Kidney (tissue), 14 donors: ENCODE data around the gene MSRB3. TPM values are rescaled to one million over a fixed set of nuclear protein-coding genes. Genes with fewer than 3 reads are reported as not detected.

Experiments
- DNase-seq, 5 donors: peaks; one replicate each; pipeline ENCODE4 v3.0.0-alpha.2; 2013 to 2020
- FAIRE-seq: peaks from 2 replicates; lab custom pipeline; 2012; peaks lifted over from hg19 to GRCh38; lab: Jason Lieb, UNC
- H3K27ac ChIP-seq, 2 donors: one replicate each; pipeline ENCODE4 v1.7.0; 2013; ENCODE audit warnings: low read depth in 2 of 2, low read length in 2 of 2, inconsistent platforms in 1 of 2
- H3K27me3 ChIP-seq: one replicate; pipeline ENCODE4 v1.7.1; 2013; ENCODE audit warnings: low read length, inconsistent platforms; ENCODE audit not compliant: control insufficient read depth, insufficient read depth
- H3K36me3 ChIP-seq, 3 donors: one replicate each; pipeline versions ENCODE4 v1.7.0 to v1.7.1; 2013; ENCODE audit warnings: low read length in 3 of 3, control low read depth in 1 of 3, inconsistent platforms in 1 of 3; ENCODE audit not compliant: insufficient read depth in 3 of 3, control insufficient read depth in 2 of 3
- H3K4me1 ChIP-seq, 3 donors: one replicate each; pipeline versions ENCODE4 v1.7.0 to v1.7.1; 2013; ENCODE audit warnings: low read length in 3 of 3, inconsistent platforms in 1 of 3, low read depth in 1 of 3; ENCODE audit not compliant: control insufficient read depth in 2 of 3, insufficient read depth in 2 of 3
- H3K4me3 ChIP-seq, 3 donors: one replicate each; pipeline versions ENCODE4 v1.7.0 to v1.8.1; 2013; ENCODE audit warnings: low read length in 3 of 3, control low read depth in 1 of 3, inconsistent platforms in 1 of 3
- H3K9ac ChIP-seq, 3 donors: one replicate each; pipeline versions ENCODE4 v1.7.0 to v1.7.1; 2013; ENCODE audit warnings: low read length in 3 of 3, control low read depth in 1 of 3, inconsistent platforms in 1 of 3
- H3K9me3 ChIP-seq, 3 donors: one replicate each; pipeline versions ENCODE4 v1.7.0 to v1.7.1; 2013; ENCODE audit warnings: low read length in 3 of 3, control low read depth in 1 of 3, inconsistent platforms in 1 of 3; ENCODE audit not compliant: control insufficient read depth in 2 of 3, insufficient read depth in 1 of 3
- intact Hi-C: fragments of 100-400 bp; cut with DNase I; formaldehyde crosslinking; loops from one replicate; pipeline ENCODE4 v1.11.1; 2022
- polyA plus RNA-seq: library from polyadenylated mRNA; stranded (reverse); fragments of 350-450 nt; fragmentation: Illumina TruSeq; extraction: RNeasy Lipid Tissue Mini Kit (QIAGEN cat#74804); gene quantifications from one replicate; pipeline ENCODE4 v1.2.3, GENCODE V29; 2014; ENCODE audit warnings: low read depth, low replicate concordance; ENCODE audit not compliant: insufficient read depth
- total RNA-seq: library from RNA; stranded (reverse); fragmentation: NEBNext Ultra II Directional; extraction: Animal tissue kit (Norgen Biotek cat#: 25700); gene quantifications from one replicate; pipeline ENCODE4 v1.2.1, GENCODE V29; 2021
- TF ChIP-seq, protein P1 (sequence below): IDR thresholded peaks from 3 replicates; pipeline ENCODE4 v1.5.1; 2012; ENCODE audit warnings: mild to moderate bottlenecking, moderate library complexity, borderline replicate concordance; ENCODE audit not compliant: insufficient read depth; ENCODE audit errors: extremely low read depth
- donor health status: control.
- donor health status: control.
- donor health status: control.
- donor health status: control.
- donor health status: control.
- donor health status: DM: yes; HTN: yes; CAD: no.
- donor health status: Normal renal cell carcinoma (clear cell type).

Gene MSRB3
- total and polyA plus RNA-seq, 2 donors from 2014 or later: 10.3 to 35.9 TPM

GRCh38 chr12:65329721-65330120 lies 51.2 kb downstream of the MSRB3 start:
- DNase-seq (no peak), FAIRE-seq (no peak)
- Histone ChIP-seq H3K27me3 (no peaks in the 10 kb centered on the region), H3K27ac (no peak overlapping the region), H3K4me1 (peaks cover 0 to 8% (median 3%) of the 10 kb centered on the region in 3 donors), H3K9me3 (no peaks in the 10 kb centered on the region), H3K4me3 (no peak overlapping the region), H3K36me3 (no peaks in the 10 kb centered on the region), H3K9ac (no peak overlapping the region)
- TF ChIP-seq, protein P1, sequence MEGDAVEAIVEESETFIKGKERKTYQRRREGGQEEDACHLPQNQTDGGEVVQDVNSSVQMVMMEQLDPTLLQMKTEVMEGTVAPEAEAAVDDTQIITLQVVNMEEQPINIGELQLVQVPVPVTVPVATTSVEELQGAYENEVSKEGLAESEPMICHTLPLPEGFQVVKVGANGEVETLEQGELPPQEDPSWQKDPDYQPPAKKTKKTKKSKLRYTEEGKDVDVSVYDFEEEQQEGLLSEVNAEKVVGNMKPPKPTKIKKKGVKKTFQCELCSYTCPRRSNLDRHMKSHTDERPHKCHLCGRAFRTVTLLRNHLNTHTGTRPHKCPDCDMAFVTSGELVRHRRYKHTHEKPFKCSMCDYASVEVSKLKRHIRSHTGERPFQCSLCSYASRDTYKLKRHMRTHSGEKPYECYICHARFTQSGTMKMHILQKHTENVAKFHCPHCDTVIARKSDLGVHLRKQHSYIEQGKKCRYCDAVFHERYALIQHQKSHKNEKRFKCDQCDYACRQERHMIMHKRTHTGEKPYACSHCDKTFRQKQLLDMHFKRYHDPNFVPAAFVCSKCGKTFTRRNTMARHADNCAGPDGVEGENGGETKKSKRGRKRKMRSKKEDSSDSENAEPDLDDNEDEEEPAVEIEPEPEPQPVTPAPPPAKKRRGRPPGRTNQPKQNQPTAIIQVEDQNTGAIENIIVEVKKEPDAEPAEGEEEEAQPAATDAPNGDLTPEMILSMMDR: no peak
- intact Hi-C loops: no loop called here

GRCh38 chr12:65330331-65330730 lies 51.8 kb downstream of the MSRB3 start:
- Histone ChIP-seq H3K36me3 (no peaks in the 10 kb centered on the region), H3K4me3 (no peak overlapping the region), H3K9ac (no peak overlapping the region), H3K4me1 (peaks cover 0 to 13% (median 3%) of the 10 kb centered on the region in 3 donors), H3K27ac (no peak overlapping the region), H3K9me3 (no peaks in the 10 kb centered on the region), H3K27me3 (no peaks in the 10 kb centered on the region)
- FAIRE-seq (no peak), DNase-seq (peak in 3 of 5 donors; percentile 32 to 86 (median 83))
- intact Hi-C loops: no loop called here
- TF ChIP-seq, protein P1: no peak

DNA sequence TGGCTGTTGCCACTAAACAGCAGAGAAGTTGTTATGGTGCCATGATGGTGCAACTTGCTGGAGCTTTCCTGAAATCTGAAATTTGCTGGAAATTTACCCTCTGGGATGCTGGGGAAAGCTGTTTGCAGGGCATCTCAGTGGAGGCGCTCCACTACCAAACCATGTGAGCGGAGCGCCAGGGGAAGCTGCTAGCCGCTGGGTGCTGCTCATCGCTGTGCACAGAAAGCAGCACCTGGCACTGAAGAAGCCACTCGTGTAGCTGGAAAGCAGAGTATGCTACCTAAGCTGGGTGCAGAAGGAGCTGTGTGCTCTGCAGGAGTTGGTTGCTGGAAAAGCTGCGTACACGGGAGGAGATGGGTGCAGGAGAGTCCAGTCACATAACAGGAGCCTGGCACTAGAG lies 53.0 kb downstream of the MSRB3 start:
- Histone ChIP-seq H3K4me1 (peaks cover 0 to 16% (median 3%) of the 10 kb centered on the region in 3 donors), H3K4me3 (no peak overlapping the region), H3K27me3 (no peaks in the 10 kb centered on the region), H3K9me3 (no peaks in the 10 kb centered on the region), H3K9ac (no peak overlapping the region), H3K27ac (no peak overlapping the region), H3K36me3 (no peaks in the 10 kb centered on the region)
- TF ChIP-seq, protein P1: no peak
- DNase-seq (no peak), FAIRE-seq (no peak)
- intact Hi-C loops: no loop called here

- Histone ChIP-seq H3K36me3 (no peaks in the 10 kb centered on the region), H3K27ac (no peak overlapping the region), H3K4me3 (no peak overlapping the region), H3K4me1 (peaks cover 0 to 8% (median under 1%) of the 10 kb centered on the region in 3 donors), H3K9me3 (no peaks in the 10 kb centered on the region), H3K27me3 (no peaks in the 10 kb centered on the region), H3K9ac (no peak overlapping the region)
- DNase-seq (no peak), FAIRE-seq (no peak)
- intact Hi-C loops: no loop called here
- TF ChIP-seq, protein P1: no peak
These were observed 55.2 kb downstream of the MSRB3 start for GRCh38 chr12:65333649-65334048.
